ENCODE results near the gene POU6F2. TPM values are rescaled to one million over a fixed set of nuclear protein-coding genes. Genes with fewer than 3 reads are reported as not detected.

The POU6F2 gene
- not detected in 2 replicates for total RNA-seq (2012; rRNA removed)
- polyA plus RNA-seq (2012; rRNA removed), result not detected in 2 replicates
- polyA plus RNA-seq (2012; cell fraction: cytosol; rRNA removed), result not detected in 2 replicates
- not detected in 2 replicates for polyA plus RNA-seq (2012; cell fraction: nucleus; rRNA removed; ENCODE audit: low replicate concordance)
- Bru-seq, nascent RNA, result percentile 1 among the genes with signal in this experiment
- BruChase-seq, experiment 1, labeled RNA remaining after a 6-hour chase, result percentile 0 among the genes with signal in this experiment
- BruChase-seq, experiment 2, labeled RNA remaining after a 2-hour chase, result percentile 0 among the genes with signal in this experiment
- long read RNA-seq, result 0 reads

- BruUV-seq (replicated peaks), result no TSS peak
- Histone ChIP-seq H3K23ac (ENCODE audit: low read depth, low read length) (no peak within 1 kb of the TSS), H2AK9ac (replicated peaks; ENCODE audit: low read depth, low read length, poor library complexity) (no peak within 1 kb of the TSS), H4K5ac (ENCODE audit: low read depth, low read length) (no peak within 1 kb of the TSS), H3K9ac (ENCODE audit: low read depth, low read length) (no peak within 1 kb of the TSS), H3K4me3 (ENCODE audit: insufficient read depth, low read depth, low read length) (no peak within 1 kb of the TSS), H3K9me1 (ENCODE audit: insufficient read depth, low read length) (no peaks in the 10 kb centered on the region), H3K9me3 (ENCODE audit: control insufficient read depth, insufficient read depth, low read length) (no peaks in the 10 kb centered on the region), H2AK5ac (ENCODE audit: low read depth, low read length) (no peak within 1 kb of the TSS), H3K18ac (ENCODE audit: low read depth, low read length) (no peak within 1 kb of the TSS), H3K14ac (replicated peaks; ENCODE audit: low read depth, low read length) (no peak within 1 kb of the TSS), H3K4me1 (ENCODE audit: control insufficient read depth, insufficient read depth, low read length) (no peaks in the 10 kb centered on the region), H4K8ac (ENCODE audit: low read depth in 2 of 2, low read length in 2 of 2) (no peak within 1 kb of the TSS), H2BK5ac (ENCODE audit: low read depth, low read length, poor library complexity, severe bottlenecking) (no peak within 1 kb of the TSS), H3K79me1 (ENCODE audit: low read depth in 1 of 2, low read length in 2 of 2) (no peaks in the 10 kb centered on the region), H3K56ac (ENCODE audit: extremely low read depth, insufficient read depth, low read length) (no peak within 1 kb of the TSS), H3K27me3 (ENCODE audit: control insufficient read depth, insufficient read depth, low read length) (peaks cover 20% of the 10 kb centered on the region), H2AFZ (replicated peaks; ENCODE audit: low read length, poor library complexity) (no peak within 1 kb of the TSS), H3K4me2 (ENCODE audit: low read depth, low read length) (no peak within 1 kb of the TSS), H3K36me3 (ENCODE audit: control insufficient read depth, insufficient read depth, low read length) (no peaks in the 10 kb centered on the region), H2BK120ac (ENCODE audit: low read depth, low read length) (no peak within 1 kb of the TSS), H2BK15ac (ENCODE audit: low read depth, low read length) (no peak within 1 kb of the TSS), H4K20me1 (ENCODE audit: insufficient read depth, low read length) (no peaks in the 10 kb centered on the region), H2BK20ac (ENCODE audit: low read depth, low read length) (no peak within 1 kb of the TSS), H3K27ac (ENCODE audit: insufficient read depth, low read length) (no peak within 1 kb of the TSS), H3K4ac (ENCODE audit: low read depth, low read length) (no peak within 1 kb of the TSS), H4K91ac (ENCODE audit: insufficient read depth, low read depth, low read length) (no peak within 1 kb of the TSS)
- DNase-seq, result no peak
- ChIA-PET CTCF (no interaction called here), POLR2A (ENCODE audit: unreplicated experiment) (no interaction called here)
- dilution Hi-C loops (cut with HindIII; ENCODE audit: low sequenced_read_pairs, unreplicated experiment), result no loop called here
- TF ChIP-seq MXI1 (IDR thresholded peaks at IDR 0.05; ENCODE audit: borderline replicate concordance, low read depth, low read length) (no peak), MAFK (IDR thresholded peaks at IDR 0.05; ENCODE audit: low read depth, low read length) (no peak), RCOR1 (IDR thresholded peaks at IDR 0.05; ENCODE audit: insufficient replicate concordance, low read length) (no peak), POLR2A (IDR thresholded peaks at IDR 0.05; ENCODE audit: low read depth, low read length) (no peak), RFX5 (IDR thresholded peaks at IDR 0.05; ENCODE audit: low read depth, low read length) (no peak), FOS (IDR thresholded peaks at IDR 0.05; ENCODE audit: low read depth, low read length) (no peak), BHLHE40 (IDR thresholded peaks at IDR 0.05; ENCODE audit: low read depth, low read length) (no peak), CTCF (conservative IDR thresholded peaks at IDR 0.05; ENCODE audit: low read depth, low read length) (no peak), CHD1 (IDR thresholded peaks at IDR 0.05; ENCODE audit: low read depth, low read length) (no peak), CEBPB (IDR thresholded peaks at IDR 0.05; ENCODE audit: low read depth, low read length) (no peak), SMC3 (IDR thresholded peaks at IDR 0.05; ENCODE audit: low read depth, low read length) (no peak), RAD21 (IDR thresholded peaks at IDR 0.05; ENCODE audit: low read length) (no peak), MAZ (IDR thresholded peaks at IDR 0.05; ENCODE audit: borderline replicate concordance, low read depth, low read length) (no peak), NFE2L2 (IDR thresholded peaks at IDR 0.05; ENCODE audit: low read depth, low read length) (no peak), ELK1 (IDR thresholded peaks at IDR 0.05; ENCODE audit: borderline replicate concordance, low read depth, low read length) (no peak), USF2 (IDR thresholded peaks at IDR 0.05; ENCODE audit: low read depth, low read length) (no peak)
- intact Hi-C loops (cut with micrococcal nuclease), result no loop called here
- WGBS, 2 experiments (ENCODE audit: extremely low coverage in 2 of 2, insufficient read length in 1 of 2), result no CpG with 5 or more reads among the region's 7 CpGs
- in situ Hi-C loops (cut with MboI; ENCODE audit: low sequenced_read_pairs), result no loop called here
- ATAC-seq (ENCODE audit: low read depth), result no peak
Observed at GRCh38 chr7:38977685-38978084, at the start of gene POU6F2. POU6F2 (plus strand) TSS chr7:38977909; CDS start chr7:38977954, 45 bp downstream.

Measured in IMR-90 (cell line).